Panc1 (cell line): ENCODE measurements around the gene DNAH6.

ENCODE experiments used
- POLR2AphosphoS5 ChIP-seq: IDR thresholded peaks from 2 replicates; pipeline ENCODE4 v1.6.1; 2012; ENCODE audit warnings: mild to moderate bottlenecking, low read depth, low read length, moderate library complexity
- TCF7L2 ChIP-seq: IDR thresholded peaks from 2 replicates; pipeline ENCODE4 v1.6.1; 2011; ENCODE audit warnings: mild to moderate bottlenecking, low read depth, low read length, inconsistent platforms
- TF ChIP-seq, protein P1 (sequence below): fragments of 450-650 bp; IDR thresholded peaks from 2 replicates; pipeline ENCODE4 v1.5.1; 2017; ENCODE audit warnings: mild to moderate bottlenecking

DNA sequence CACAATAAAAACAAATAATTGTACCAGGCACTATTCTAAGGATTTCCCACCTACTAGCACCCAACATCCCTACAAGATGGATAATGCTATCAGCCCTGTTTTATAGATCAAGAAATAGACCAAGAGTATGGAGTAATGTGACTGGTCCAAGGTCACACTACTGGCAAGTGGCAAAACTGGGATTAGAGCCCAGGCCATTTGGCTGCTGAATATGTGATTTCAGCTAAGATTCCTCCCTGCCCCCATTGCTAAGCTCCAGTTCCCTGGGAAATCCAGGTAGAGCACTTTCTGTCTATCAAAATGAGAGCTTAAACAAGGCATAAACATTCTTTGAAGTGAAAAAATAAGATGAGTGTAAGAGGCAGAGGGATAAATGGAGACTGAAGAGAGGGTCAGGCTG lies 157.8 kb downstream of the DNAH6 start:
- TF ChIP-seq, protein P1, sequence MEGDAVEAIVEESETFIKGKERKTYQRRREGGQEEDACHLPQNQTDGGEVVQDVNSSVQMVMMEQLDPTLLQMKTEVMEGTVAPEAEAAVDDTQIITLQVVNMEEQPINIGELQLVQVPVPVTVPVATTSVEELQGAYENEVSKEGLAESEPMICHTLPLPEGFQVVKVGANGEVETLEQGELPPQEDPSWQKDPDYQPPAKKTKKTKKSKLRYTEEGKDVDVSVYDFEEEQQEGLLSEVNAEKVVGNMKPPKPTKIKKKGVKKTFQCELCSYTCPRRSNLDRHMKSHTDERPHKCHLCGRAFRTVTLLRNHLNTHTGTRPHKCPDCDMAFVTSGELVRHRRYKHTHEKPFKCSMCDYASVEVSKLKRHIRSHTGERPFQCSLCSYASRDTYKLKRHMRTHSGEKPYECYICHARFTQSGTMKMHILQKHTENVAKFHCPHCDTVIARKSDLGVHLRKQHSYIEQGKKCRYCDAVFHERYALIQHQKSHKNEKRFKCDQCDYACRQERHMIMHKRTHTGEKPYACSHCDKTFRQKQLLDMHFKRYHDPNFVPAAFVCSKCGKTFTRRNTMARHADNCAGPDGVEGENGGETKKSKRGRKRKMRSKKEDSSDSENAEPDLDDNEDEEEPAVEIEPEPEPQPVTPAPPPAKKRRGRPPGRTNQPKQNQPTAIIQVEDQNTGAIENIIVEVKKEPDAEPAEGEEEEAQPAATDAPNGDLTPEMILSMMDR, result no peak
- TF ChIP-seq TCF7L2 (no peak), POLR2AphosphoS5 (no peak)
